Measurements from ENCODE around the gene PRKRIP1. TPM values are rescaled to one million over a fixed set of nuclear protein-coding genes. Genes with fewer than 3 reads are reported as not detected.
"Not testable (repeated sequence)": the region's sequence is repeated elsewhere in the genome, so short reads cannot be mapped to it uniquely, and the experiment has no call there.

Gene PRKRIP1
- polyA plus RNA-seq, 12 donors: 23.2 to 37.2 (median 25.2) TPM; not detected in 1

DNA sequence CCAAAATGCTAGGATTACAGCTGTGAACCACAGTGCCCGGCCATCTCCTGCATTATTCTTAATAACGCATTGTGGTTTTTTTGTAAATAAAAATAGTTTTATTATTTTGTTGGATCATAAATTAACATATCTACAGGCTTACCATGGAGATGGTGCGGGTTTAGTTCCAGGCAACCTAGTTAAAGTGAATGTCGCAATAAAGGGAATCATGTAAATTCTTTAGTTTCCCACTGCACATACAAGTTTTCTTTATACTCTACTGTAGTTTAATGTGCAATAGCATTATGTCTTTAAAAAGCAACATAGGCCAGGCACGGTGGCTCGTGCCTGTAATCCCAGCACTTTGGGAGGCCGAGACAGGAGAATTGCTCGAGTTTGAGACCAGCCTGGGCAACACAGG lies 2.4 kb downstream of the PRKRIP1 start:
- no peak for DNase-seq

DNA sequence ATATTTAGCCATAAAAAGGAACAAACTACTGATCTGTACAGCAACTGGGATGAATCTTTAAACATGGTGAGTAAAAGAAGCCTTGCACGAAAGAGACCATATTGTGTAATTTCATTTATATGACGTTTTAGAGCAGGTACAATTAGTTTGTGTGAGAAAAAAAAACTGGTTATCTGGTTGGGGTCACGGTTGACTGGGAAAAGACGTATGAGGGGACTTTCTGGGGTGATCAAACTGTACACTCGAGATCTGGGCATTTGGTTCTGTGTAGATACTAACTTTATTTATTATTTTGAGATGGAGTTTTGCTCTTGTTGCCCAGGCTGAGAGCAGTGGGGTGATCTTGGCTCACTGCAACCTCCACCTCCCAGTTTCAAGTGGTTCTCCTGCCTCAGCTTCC lies 4.2 kb downstream of the PRKRIP1 start:
- DNase-seq: no peak

GRCh38 chr7:102403563-102403962 lies 7.4 kb downstream of the PRKRIP1 start:
- no peak for DNase-seq

GRCh38 chr7:102404005-102404861 lies 8.1 kb downstream of the PRKRIP1 start:
- no peak for DNase-seq

DNA sequence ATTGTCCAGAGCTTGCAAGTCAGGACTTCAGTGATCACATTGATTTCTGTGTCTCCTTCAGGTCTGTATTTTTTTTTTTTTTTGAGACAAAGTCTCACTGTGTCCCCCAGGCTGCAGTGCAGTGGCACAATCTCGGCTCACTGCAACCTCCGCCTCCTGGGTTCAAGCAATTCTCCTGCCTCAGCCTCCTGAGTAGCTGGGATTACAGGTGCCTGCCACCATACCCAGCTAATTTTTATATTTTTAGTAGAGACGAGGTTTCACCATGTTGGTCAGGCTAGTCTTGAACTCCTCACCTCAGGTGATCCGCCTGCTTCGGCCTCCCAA lies 8.7 kb downstream of the PRKRIP1 start:
- not testable (repeated sequence) for DNase-seq

GRCh38 chr7:102407910-102408309 lies 11.7 kb downstream of the PRKRIP1 start:
- no peak for DNase-seq

GRCh38 chr7:102408530-102408929 lies 12.4 kb downstream of the PRKRIP1 start:
- not testable (repeated sequence) for DNase-seq

DNA sequence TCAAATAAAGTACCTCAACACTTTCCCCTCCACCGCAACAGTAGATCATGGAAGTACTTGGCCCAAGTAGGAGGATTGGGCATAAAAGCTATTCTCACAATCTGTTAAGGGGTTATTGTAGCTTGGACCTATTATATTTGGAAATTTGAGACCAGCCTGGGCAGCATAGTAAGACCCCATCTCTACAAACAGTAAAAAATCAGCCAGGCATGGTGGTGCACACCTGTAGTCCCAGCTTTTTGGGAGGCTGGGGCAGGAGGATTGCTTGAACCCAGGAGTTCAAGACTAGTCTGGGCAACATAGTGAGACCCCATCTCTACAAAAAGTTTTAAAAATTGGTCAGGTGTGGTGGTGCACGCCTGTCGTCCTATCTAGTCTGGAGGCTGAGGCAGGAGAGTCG lies 13.2 kb downstream of the PRKRIP1 start:
- DNase-seq: no peak

GRCh38 chr7:102410123-102410522 lies 14.0 kb downstream of the PRKRIP1 start:
- DNase-seq: no peak

DNA sequence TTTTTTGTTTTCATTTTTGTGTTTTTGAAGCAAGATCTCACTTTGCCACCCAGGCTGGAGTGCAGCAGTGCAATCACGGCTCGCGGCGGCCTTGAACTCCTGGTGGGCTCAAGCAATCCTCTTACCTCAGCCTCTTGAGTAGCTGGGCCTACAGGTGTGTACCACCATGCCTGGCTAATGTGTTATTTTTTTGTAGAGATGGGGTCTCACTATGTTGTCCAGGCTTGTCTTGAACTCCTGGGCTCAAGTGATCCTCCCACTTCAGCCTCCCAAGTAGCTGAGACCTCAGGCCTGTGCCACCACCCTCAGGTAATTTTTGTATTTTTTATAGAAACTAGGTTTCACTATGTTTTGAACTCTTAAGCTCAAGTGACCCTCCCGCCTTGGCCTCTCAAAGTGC lies 14.8 kb downstream of the PRKRIP1 start:
- DNase-seq: no peak

- no peak for DNase-seq
These were observed 16.4 kb downstream of the PRKRIP1 start for GRCh38 chr7:102412548-102412947.

DNA sequence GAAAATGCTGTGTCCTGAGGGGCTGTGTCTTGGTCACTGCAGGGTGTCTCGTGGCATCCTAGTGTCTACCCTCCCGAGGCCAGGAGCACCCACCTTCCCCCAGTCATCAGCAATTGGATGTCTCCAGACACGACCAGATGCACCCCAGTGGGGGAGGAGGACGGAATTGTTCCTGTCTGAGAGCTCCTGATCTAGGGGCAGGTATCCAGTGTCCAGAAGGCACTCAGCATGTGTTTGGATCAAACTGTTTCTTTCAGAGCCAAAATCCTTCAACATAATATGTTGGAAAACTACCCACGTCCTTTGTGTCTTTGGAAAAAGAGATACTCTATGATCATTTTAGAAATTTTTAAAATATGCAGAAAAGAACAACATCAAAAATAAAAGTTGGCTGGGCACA lies 16.9 kb downstream of the PRKRIP1 start:
- DNase-seq: no peak

GRCh38 chr7:102413611-102414010 lies 17.4 kb downstream of the PRKRIP1 start:
- DNase-seq: no peak

- no peak for DNase-seq
These were observed 19.6 kb downstream of the PRKRIP1 start for GRCh38 chr7:102415685-102416225.

DNA sequence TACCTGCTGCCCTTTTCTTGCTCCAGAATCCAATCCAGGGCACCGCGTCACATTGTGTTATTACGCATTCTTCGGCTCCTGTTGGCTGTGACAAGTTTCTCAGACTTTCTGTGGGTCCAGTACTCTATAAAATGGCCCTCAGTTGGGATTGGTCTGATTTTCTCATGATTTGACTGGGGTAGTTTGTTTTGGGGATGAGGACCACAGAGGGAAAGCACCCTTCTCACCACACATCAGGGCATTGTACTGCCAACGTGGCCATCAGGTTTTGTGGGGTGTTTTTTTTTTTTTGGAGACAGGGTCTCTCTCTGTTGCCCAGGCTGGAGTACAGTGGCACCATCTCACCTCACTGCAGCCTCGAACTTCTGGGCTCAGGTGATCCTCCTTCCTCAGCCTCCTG lies 20.2 kb downstream of the PRKRIP1 start:
- DNase-seq: no peak

DNA sequence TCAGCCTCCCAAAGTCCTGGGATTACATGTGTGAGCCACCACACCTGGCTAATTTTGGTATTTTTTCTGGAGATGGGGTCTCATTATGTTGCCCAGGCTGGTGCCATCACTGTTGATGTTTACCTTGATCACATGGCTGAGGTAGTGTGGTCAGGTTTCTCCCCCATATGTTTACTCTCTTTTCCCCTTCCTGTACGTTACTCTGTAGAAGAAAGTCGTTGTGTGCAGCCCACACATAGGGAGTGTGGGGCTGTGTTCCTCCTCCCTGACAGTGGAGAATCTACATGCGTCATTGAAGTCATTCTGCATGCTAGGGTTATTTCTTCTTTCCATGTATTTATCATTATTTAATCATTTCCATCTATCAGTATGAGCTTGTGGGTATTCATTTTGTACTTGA lies 20.9 kb downstream of the PRKRIP1 start:
- DNase-seq: no peak

- no peak for DNase-seq
These were observed 22.4 kb downstream of the PRKRIP1 start for GRCh38 chr7:102418592-102418991.

- no peak for DNase-seq
These were observed 25.6 kb downstream of the PRKRIP1 start for GRCh38 chr7:102421706-102422240.

- no peak for DNase-seq
These were observed 28.0 kb downstream of the PRKRIP1 start for GRCh38 chr7:102424129-102424551.

- no peak for DNase-seq
These were observed 28.6 kb downstream of the PRKRIP1 start for GRCh38 chr7:102424787-102425218.

DNA sequence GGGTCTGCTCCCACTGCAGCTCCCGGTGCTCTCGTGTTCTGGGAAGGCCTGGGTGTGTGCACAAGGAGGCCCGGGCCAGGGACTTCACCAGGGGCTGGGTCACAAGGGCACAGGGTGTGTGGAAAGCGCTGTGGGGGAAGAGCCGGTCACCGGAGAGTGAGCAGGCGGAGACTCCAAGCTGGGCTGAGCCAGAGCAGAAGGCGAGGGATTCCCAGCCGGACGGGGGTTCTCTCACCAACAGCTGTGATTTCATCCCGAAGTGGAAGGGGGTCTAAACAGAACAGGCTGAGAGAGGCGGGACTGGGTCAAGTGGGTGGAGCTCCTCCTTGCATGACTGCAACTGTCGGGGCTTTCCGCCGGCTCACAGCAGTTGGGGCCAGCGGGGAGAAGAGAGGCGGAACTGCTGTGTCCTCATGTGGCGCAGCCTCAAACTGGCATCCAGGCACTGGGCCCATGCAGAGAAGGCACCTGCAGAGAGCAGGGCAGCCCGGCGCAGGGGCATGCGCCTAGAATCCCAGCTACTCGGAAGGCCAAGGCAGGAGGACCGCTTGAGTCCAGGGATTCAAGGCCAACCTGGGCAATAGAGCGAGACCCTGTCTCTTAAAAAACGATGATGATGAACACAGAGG lies 29.6 kb downstream of the PRKRIP1 start:
- DNase-seq: no peak

- DNase-seq: no peak
These were observed 30.3 kb downstream of the PRKRIP1 start for GRCh38 chr7:102426268-102427018.
